H1 (cell line): ENCODE measurements around the gene IL1RAPL1. TPM values are rescaled to one million over a fixed set of nuclear protein-coding genes. Genes with fewer than 3 reads are reported as not detected.

Experiments used
- CTCF ChIA-PET: fragments of 300-600 bp; sonication (Branson Sonifier 250); formaldehyde crosslinking; loops from one replicate; lab custom pipeline; 2021; ENCODE audit not compliant: partially characterized antibody; lab: Charles Lee
- POLR2A ChIA-PET: fragments of 300-600 bp; sonication (Branson Sonifier 250); formaldehyde crosslinking; loops from one replicate; lab custom pipeline; 2021; ENCODE audit warnings: inconsistent platforms; ENCODE audit not compliant: partially characterized antibody; lab: Charles Lee
- DNase-seq, 2 experiments: peaks; one replicate each; pipeline versions ENCODE4 v3.0.0 to v3.0.0-alpha.2; 2010 to 2022; ENCODE audit warnings: low spot score in 2 of 2, low read depth in 1 of 2, mixed read lengths in 1 of 2
- FAIRE-seq: peaks from 2 replicates; lab custom pipeline; 2011; peaks lifted over from hg19 to GRCh38; lab: Jason Lieb, UNC
- H2AFZ ChIP-seq: 2 replicates; pipeline ENCODE4 v1.8.1; 2012; ENCODE audit warnings: low read length, inconsistent platforms
- H2AK5ac ChIP-seq: 2 replicates; pipeline ENCODE4 v1.6.1; 2013; ENCODE audit warnings: low read depth, low read length
- H2BK120ac ChIP-seq: replicated peaks from 2 replicates; pipeline ENCODE3; 2013; ENCODE audit warnings: low read depth, low read length, inconsistent platforms
- H2BK12ac ChIP-seq: 2 replicates; pipeline ENCODE4 v1.6.1; 2013; ENCODE audit warnings: low read depth, low read length
- H2BK15ac ChIP-seq: 2 replicates; pipeline ENCODE4 v1.6.1; 2013; ENCODE audit warnings: low read length
- H2BK20ac ChIP-seq: 2 replicates; pipeline ENCODE4 v1.6.1; 2013; ENCODE audit warnings: low read length
- H2BK5ac ChIP-seq: 2 replicates; pipeline ENCODE4 v1.6.1; 2013; ENCODE audit warnings: low read depth, low read length
- H3K14ac ChIP-seq: 2 replicates; pipeline ENCODE4 v1.6.1; 2013; ENCODE audit warnings: inconsistent platforms; ENCODE audit not compliant: insufficient read length
- H3K18ac ChIP-seq: 2 replicates; pipeline ENCODE4 v1.6.1; 2013; ENCODE audit warnings: low read length; ENCODE audit errors: extremely low read depth
- H3K23ac ChIP-seq: 2 replicates; pipeline ENCODE4 v1.6.1; 2013; ENCODE audit warnings: inconsistent platforms; ENCODE audit not compliant: insufficient read length
- H3K23me2 ChIP-seq: 2 replicates; pipeline ENCODE4 v1.6.1; 2013; ENCODE audit warnings: low read depth, low read length
- H3K27ac ChIP-seq: 2 replicates; pipeline ENCODE4 v1.6.1; 2011; ENCODE audit warnings: low read depth, low read length, inconsistent platforms
- H3K27me3 ChIP-seq, 4 experiments: replicated peaks in 1 of 4; 1 replicate in 1 of 4; 2 replicates in 3 of 4; pipeline versions ENCODE4 v1.6.1 to v1.8.1; 2011 to 2013; ENCODE audit warnings: low read length in 3 of 4, mild to moderate bottlenecking in 3 of 4, inconsistent platforms in 2 of 4, mixed read lengths in 2 of 4, moderate library complexity in 1 of 4; ENCODE audit not compliant: control insufficient read depth in 3 of 4, insufficient read depth in 3 of 4; ENCODE audit errors: extremely low read depth in 1 of 4
- H3K36me3 ChIP-seq, 4 experiments: 2 replicates each; pipeline versions ENCODE4 v1.6.1 to v1.8.1; 2011 to 2013; ENCODE audit warnings: mild to moderate bottlenecking in 4 of 4, low read length in 3 of 4, moderate library complexity in 2 of 4, control low read depth in 1 of 4, inconsistent platforms in 1 of 4; ENCODE audit not compliant: insufficient read depth in 4 of 4, control insufficient read depth in 2 of 4
- H3K4ac ChIP-seq: replicated peaks from 2 replicates; pipeline ENCODE3; 2013; ENCODE audit warnings: low read length, low read depth, mixed read lengths, inconsistent platforms; ENCODE audit not compliant: insufficient read length
- H3K4me1 ChIP-seq, 4 experiments: replicated peaks in 1 of 4; 1 replicate in 1 of 4; 2 replicates in 3 of 4; pipeline versions ENCODE4 v1.6.1 to v1.8.1; 2011 to 2013; ENCODE audit warnings: low read length in 3 of 4, inconsistent platforms in 2 of 4, mixed read lengths in 1 of 4; ENCODE audit not compliant: insufficient read depth in 4 of 4, control insufficient read depth in 3 of 4
- H3K4me2 ChIP-seq, 2 experiments: 2 replicates each; pipeline versions ENCODE4 v1.6.1 to v1.8.1; 2011 to 2013; ENCODE audit warnings: low read depth in 2 of 2, low read length in 2 of 2, control low read depth in 1 of 2, inconsistent platforms in 1 of 2, mild to moderate bottlenecking in 1 of 2; ENCODE audit not compliant: insufficient read depth in 1 of 2
- H3K4me3 ChIP-seq, 4 experiments: fragments of 200-600, 300-600 bp in 1 of 4; sonication (generic), shearing (Covaris generic), sonication (Bioruptor Twin) in 1 of 4; 2 replicates each; pipeline versions ENCODE4 v1.5.1 to v1.8.1; 2011 to 2016; ENCODE audit warnings: low read length in 4 of 4, low read depth in 3 of 4, control low read depth in 2 of 4, inconsistent platforms in 2 of 4, mild to moderate bottlenecking in 2 of 4, mixed read lengths in 1 of 4, moderate library complexity in 1 of 4; ENCODE audit not compliant: insufficient read depth in 2 of 4; ENCODE audit errors: extremely low read depth in 1 of 4
- H3K56ac ChIP-seq: replicated peaks from 2 replicates; pipeline ENCODE3; 2013; ENCODE audit warnings: low read depth, mild to moderate bottlenecking, mixed read lengths, low read length, inconsistent platforms; ENCODE audit not compliant: insufficient read length
- H3K79me1 ChIP-seq: 2 replicates; pipeline ENCODE4 v1.6.1; 2013; ENCODE audit warnings: low read depth, low read length, control low read depth
- H3K79me2 ChIP-seq, 2 experiments: 2 replicates each; pipeline versions ENCODE4 v1.6.1 to v1.8.1; 2012 to 2013; ENCODE audit warnings: low read length in 2 of 2, mild to moderate bottlenecking in 2 of 2, inconsistent platforms in 1 of 2; ENCODE audit not compliant: insufficient read depth in 2 of 2, control insufficient read depth in 1 of 2
- H3K9ac ChIP-seq, 4 experiments: replicated peaks in 1 of 4; 1 replicate in 1 of 4; 2 replicates in 3 of 4; pipeline versions ENCODE4 v1.6.1 to v1.8.1; 2011 to 2013; ENCODE audit warnings: low read depth in 3 of 4, low read length in 3 of 4, control low read depth in 2 of 4, mild to moderate bottlenecking in 2 of 4, moderate library complexity in 2 of 4, inconsistent platforms in 1 of 4; ENCODE audit errors: extremely low read depth in 1 of 4
- H3K9me3 ChIP-seq, 2 experiments: 2 replicates each; pipeline versions ENCODE4 v1.6.1 to v1.8.1; 2012 to 2013; ENCODE audit warnings: mild to moderate bottlenecking in 2 of 2, moderate library complexity in 2 of 2, control low read depth in 1 of 2, inconsistent platforms in 1 of 2, low read depth in 1 of 2, low read length in 1 of 2, mixed read lengths in 1 of 2; ENCODE audit not compliant: insufficient read depth in 2 of 2
- H4K20me1 ChIP-seq, 2 experiments: replicated peaks in 1 of 2; 2 replicates each; pipeline versions ENCODE3 to v1.8.1; 2011 to 2013; ENCODE audit warnings: inconsistent platforms in 2 of 2, low read length in 2 of 2, mild to moderate bottlenecking in 1 of 2; ENCODE audit not compliant: insufficient read depth in 2 of 2, control insufficient read depth in 1 of 2
- H4K5ac ChIP-seq: 2 replicates; pipeline ENCODE4 v1.6.1; 2013; ENCODE audit warnings: low read length, low read depth, mixed read lengths, inconsistent platforms; ENCODE audit not compliant: insufficient read length
- H4K8ac ChIP-seq: 2 replicates; pipeline ENCODE4 v1.8.0; 2013; ENCODE audit warnings: mild to moderate bottlenecking, moderate library complexity, low read length, inconsistent platforms; ENCODE audit not compliant: insufficient read depth; ENCODE audit errors: extremely low read depth
- H4K91ac ChIP-seq: replicated peaks from 2 replicates; pipeline ENCODE3; 2013; ENCODE audit warnings: low read length, mixed read lengths, inconsistent platforms; ENCODE audit not compliant: insufficient read length
- BCL11A ChIP-seq, 2 experiments: IDR thresholded peaks; one replicate each; pipeline ENCODE4 v1.6.1; 2011; ENCODE audit warnings: low read depth in 2 of 2, low read length in 2 of 2, mild to moderate bottlenecking in 2 of 2
- WGBS, 2 experiments: shearing (Covaris generic) in 1 of 2; methylation state at CpG; one replicate each; pipeline versions ENCODE4 v1.1.6 to v1.1.7; 2013 to 2015; ENCODE audit warnings: low lambda C conversion rate in 2 of 2, mixed read lengths in 2 of 2, inconsistent platforms in 1 of 2, low coverage in 1 of 2, missing lambda C conversion rate in 1 of 2; ENCODE audit not compliant: insufficient replicate concordance in 2 of 2, insufficient coverage in 1 of 2, insufficient read length in 1 of 2; ENCODE audit errors: extremely low coverage in 1 of 2, missing lambda C conversion rate in 1 of 2; 5-methylcytosine and 5-hydroxymethylcytosine counted together
- polyA plus RNA-seq, 7 experiments: library from polyadenylated mRNA; depleted of rRNA in 3 of 7; stranded (reverse) in 5 of 7; unstranded in 2 of 7; fragments of >200 nt in 5 of 7; fragments of 200-250 nt in 2 of 7; gene quantifications; 1 replicate in 5 of 7; 2 replicates in 1 of 7; 4 replicates in 1 of 7; pipeline versions ENCODE4 v1.2.1 to v1.2.3, GENCODE V29; 2011 to 2013; ENCODE audit warnings: missing spikeins in 2 of 7, mixed read lengths in 2 of 7
- total RNA-seq: library from RNA; stranded (reverse); fragmentation: NEBNext Ultra II Directional; extraction: Animal tissue kit (Norgen Biotek cat#: 25700); gene quantifications from 2 replicates; pipeline ENCODE4 v1.2.1, GENCODE V29; 2021

The IL1RAPL1 gene
- total and polyA plus RNA-seq, 2 of the 8 experiments (the other 6 are each of a cell fraction or from before 2014, with no cell fraction given): 0.11 to 0.35 TPM

DNA sequence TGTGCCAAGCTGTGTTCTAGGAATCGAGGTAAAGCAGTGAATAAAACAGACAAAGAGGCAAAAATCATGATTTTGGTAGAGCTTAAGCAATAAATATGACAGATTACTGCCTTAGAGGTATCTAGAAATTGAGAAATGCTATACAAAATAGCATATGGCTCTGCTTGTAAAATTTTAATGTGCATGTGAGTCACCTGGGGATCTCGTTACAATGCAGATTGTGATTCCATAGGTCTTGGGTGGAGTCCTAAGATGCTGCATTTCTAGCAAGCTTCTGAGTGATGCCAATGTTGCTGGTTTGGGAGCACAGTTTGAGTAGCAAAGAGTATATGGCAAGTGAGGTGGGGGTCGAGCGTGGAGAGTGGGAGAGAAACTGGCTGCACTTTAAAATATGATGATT, 930.9 kb downstream of the IL1RAPL1 start:
- POLR2A ChIA-PET: no interaction called here
- no peak for TF ChIP-seq BCL11A (IDR thresholded peaks at IDR 0.05; ENCODE audit: low read depth in 2 of 2, low read length in 2 of 2)

More for the DNA sequence above, 930.9 kb downstream of the IL1RAPL1 start:
- H3K9ac ChIP-seq: no peak overlapping the region
- CTCF ChIA-PET: no interaction called here
- no peak overlapping the region for H3K4ac ChIP-seq
- H4K20me1 ChIP-seq: no peaks in the 10 kb centered on the region
- H4K91ac ChIP-seq: no peak overlapping the region
- H3K18ac ChIP-seq: no peak overlapping the region
- H3K27ac ChIP-seq: no peak overlapping the region
- no peak overlapping the region for H2BK20ac ChIP-seq
- H2BK5ac ChIP-seq: no peak overlapping the region
- no peak overlapping the region for H2BK120ac ChIP-seq
- H3K9me3 ChIP-seq: no peaks in the 10 kb centered on the region
- H2BK15ac ChIP-seq: no peak overlapping the region
- no peak overlapping the region for H4K8ac ChIP-seq
- H3K23ac ChIP-seq: no peak overlapping the region
- no peak overlapping the region for H3K14ac ChIP-seq
- H2BK12ac ChIP-seq: no peak overlapping the region
- H2AFZ ChIP-seq: no peak overlapping the region
- no peaks in the 10 kb centered on the region for H3K79me2 ChIP-seq
- no peaks in the 10 kb centered on the region for H3K79me1 ChIP-seq
- no peaks in the 10 kb centered on the region for H3K4me1 ChIP-seq
- H3K27me3 ChIP-seq: no peaks in the 10 kb centered on the region
- no peak overlapping the region for H3K4me2 ChIP-seq
- H3K36me3 ChIP-seq: no peaks in the 10 kb centered on the region
- H2AK5ac ChIP-seq: no peak overlapping the region
- no peaks in the 10 kb centered on the region for H3K23me2 ChIP-seq
- no peak for FAIRE-seq
- no peak overlapping the region for H3K4me3 ChIP-seq
- no peak overlapping the region for H3K56ac ChIP-seq
- 91% methylated on average over 4 of the region's 4 CpGs; no CpG with 5 or more reads in 1 of the 2 experiments for WGBS, 2 experiments
- no peak overlapping the region for H4K5ac ChIP-seq
- DNase-seq: no peak
